NCI-H2196 treated with DMSO at 0.1 percent for 48 hours (cell line): Measurements from ENCODE around the gene STON2.
"Not testable (repeated sequence)": the region's sequence is repeated elsewhere in the genome, so short reads cannot be mapped to it uniquely, and the experiment has no call there.

Experiments
- DNase-seq: peaks from one replicate; lab custom pipeline; 2025; ENCODE audit not compliant: unreplicated experiment; lab: John Stamatoyannopoulos, UW

Gene STON2

DNA sequence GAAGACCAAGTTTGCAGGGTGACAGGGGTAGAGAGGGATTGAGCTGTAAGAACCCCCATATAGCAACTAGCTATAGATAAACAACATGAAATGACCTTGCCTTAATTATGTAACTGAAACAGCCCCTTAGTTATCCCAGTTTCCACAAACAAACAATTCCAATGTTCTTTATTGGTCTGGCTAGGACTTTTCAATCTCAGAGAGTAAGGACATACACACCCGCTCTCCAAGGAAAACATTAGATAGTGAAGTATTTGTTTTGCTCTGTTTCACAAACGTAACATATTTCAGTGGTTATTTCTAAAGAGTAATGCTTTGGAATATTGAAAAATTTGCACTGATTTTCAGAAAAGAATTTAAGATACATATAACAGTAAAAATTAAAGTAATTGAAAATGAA is 127.8 kb downstream of the STON2 start:
- DNase-seq: no peak

DNA sequence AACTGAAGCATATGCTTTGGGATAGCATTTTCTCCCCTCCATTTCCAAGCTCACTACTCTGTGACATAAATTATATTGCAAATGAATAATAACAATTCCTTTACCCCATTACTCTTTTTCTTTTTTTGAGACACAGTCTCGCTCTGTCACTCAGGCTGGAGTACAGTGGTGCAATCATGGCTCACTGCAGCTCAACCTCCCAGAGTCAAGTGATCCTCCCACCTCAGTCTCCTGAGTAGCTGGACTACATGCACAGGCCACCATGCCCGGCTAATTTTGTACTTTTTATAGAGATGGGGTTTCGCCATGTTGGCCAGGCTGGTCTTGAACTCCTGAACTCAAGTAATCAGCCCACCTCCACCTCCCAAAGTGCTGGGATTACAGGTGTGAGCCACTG is 130.1 kb downstream of the STON2 start:
- DNase-seq: no peak

DNA sequence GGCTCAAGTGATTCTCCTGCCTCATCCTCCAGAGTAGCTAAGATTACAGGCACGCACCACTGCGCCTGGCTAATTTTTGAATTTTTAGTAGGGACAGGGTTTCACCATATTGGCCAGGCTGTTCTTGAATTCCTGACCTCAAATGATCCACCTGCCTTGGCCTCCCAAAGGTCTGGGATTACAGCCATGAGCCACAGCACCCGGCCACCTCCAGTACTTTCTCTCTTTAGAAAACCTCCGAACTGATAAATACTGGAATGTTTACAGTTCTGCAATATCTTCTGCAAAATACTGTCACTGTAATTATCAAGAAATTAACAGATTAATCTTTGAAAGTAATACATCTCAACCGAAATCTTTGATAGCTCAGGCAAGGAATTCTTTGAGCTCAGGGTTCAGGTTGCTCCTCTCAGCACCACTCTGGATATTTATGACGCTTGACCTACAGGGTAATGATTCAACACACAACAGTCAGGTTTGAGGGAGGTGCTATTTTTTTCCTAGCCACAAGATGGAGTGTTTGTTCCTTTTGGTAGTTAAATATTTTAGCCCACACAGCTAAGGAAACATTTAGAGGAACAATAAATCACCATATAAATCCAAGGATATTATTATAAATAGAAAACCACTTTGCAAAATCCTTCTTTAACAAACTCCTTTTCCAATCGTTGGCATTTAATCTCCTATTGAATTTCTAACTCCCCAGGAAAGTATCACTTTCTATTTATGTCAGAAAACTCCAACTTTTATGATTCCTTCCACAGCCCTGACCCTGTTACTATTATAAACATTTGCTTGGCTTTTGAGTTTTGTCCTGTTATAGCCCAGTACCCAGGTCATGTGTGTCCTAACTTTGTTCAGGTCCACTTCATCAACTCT is 130.8 kb downstream of the STON2 start:
- peak; percentile 56 for DNase-seq

DNA sequence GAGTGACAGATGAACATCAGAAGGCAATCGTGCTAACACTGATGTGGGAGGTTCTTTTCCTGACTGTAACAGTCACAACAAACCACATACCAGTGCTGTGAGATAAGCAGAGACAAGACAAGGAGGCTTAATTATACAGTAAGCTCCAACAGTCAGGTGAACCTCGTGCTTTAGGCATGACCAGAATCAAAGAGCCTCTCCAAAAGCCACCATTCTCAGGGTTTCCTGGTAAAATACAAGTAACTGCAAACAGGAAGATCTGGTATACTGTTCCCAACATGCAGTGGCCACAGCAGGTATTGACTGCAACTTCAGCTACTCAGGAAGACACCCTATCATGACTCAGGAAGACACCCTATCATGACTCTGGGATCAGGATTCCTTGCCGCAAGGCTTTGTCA is 132.1 kb downstream of the STON2 start:
- DNase-seq: no peak

DNA sequence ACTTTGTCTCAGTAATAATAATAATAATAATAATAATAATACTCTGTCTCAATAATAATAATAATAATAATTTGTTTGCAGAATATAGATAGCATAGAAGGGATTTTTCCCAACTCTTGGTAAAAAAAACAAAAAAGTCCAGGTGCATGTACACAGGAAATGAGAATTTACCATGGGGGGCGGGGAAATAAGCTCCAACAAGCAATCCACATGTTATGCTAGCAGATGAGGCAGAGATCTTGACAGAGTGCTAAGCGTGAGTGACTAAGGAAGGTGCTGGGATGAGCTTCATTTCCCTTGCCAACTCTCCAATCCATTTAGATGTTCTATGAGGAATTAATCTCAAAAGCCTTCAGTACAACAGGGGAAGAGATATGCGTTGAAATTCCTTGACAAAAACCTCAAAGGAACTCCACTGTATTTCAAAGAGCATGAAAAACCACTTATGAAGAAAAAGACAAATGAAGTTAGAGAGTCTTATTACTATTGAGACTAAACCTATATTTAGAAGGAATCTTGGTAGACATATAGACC is 134.4 kb downstream of the STON2 start:
- no peak for DNase-seq

DNA sequence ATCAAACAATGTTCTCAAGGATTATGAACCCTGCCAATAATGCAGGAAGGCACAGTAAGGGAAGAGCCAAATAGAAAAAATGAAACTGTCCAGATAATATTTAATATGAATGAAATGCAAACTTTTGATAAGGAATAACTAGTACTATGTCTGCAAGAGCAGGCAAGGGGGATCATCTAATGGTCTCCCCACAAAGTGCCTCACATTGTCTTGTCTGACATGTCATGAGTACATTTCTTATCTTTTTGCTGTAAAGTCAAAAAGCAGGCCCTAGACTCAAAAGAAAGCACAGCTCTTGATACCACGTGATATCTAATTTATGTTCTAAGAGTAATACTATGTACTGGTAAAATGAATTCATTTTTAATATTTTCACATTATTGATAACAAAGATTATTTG is 135.5 kb downstream of the STON2 start:
- DNase-seq: no peak

DNA sequence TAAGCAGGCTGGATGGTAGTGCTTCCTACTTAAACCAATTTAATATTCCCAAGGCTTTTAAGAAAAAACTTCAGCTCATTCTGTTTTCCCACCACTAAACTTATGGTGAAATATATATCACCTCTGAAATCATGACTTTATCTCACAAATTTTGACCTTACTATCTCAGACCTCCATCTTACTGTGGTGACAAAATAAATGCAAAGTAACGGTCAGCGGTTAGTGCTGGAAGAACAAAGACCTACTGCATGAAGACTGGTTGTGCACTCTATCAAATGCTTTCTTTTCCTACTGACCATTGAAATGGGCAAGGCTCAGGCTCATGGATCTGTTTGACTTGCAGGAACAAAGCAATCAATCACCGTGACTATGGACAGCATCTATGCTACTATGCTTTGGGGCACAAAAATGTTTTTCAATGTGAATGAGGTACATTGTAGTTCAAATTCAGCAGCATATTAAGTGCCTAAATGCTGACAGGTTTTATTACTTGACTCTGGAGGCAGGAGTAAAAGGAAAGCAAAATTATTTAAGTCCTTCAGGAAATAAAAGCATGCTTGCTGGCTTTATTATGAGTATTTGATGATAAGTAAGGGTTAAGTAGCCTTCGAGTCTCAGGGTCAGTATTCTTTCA is 136.2 kb downstream of the STON2 start:
- no peak for DNase-seq

DNA sequence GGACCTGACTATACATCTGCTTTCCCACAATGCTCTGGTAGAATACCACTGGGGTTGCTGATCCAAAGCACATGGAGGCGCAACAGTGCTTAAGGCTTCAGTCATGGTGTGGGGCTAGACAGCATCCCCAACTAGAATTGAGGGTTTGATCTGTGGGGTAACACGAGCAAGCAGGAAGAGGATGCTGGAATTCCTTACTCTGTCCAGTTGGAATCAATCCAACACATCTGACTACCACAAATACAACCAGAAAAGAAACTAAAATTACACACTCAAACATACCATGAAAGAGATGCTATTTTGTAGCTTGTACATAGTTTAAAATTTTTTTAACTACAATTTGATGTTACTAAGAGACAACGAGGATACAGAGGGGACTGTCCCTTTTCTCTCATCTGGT is 138.9 kb downstream of the STON2 start:
- DNase-seq: no peak

DNA sequence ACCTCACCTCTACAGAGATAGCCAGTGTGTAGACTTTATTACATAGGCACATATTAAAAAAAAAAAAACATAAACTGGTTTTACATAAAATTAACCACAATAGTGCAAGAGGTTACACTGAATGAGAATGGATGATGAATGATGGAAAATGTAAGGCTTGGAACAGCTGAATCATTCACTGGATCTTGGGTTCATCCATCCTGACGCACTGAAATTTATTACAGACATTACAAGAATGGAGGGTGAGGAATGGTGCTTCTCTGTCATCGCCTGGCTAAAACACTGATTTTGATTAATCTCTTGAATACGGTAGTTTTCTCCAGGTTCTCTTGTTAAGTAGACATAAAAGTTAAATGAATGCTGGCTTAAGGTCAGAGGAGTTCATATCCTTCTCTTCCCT is 139.4 kb downstream of the STON2 start:
- no peak for DNase-seq

DNA sequence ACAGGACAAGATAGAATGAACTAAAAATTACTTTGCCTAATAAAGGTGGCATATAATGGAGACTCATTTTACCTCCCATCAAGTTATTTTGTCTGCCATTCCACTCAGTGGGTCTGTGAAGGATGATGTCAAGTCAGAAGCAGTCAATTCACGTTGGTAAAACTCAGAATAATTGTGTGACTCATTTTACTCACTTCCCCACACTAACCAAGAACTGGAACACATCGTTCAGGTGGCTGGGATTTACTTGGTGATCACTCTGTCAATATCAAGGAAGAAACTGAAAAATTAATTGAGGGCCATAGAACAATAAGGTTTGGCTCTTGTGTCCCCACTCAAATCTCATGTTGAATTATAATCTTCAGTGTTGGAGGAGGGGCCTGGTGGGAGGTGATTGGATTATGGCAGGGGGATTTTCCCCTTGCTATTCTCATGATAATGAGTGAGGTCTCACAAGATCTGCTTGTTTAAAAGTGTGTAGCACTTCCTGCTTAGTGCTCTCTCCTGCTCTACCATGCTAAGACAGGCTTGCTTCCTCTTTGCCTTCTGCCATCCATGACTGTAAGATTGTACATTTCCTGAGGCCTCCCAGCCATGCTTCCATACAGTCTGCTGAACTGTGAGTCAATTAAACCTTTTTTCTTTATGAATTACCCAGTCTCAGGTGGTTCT is 143.7 kb downstream of the STON2 start:
- DNase-seq: no peak

DNA sequence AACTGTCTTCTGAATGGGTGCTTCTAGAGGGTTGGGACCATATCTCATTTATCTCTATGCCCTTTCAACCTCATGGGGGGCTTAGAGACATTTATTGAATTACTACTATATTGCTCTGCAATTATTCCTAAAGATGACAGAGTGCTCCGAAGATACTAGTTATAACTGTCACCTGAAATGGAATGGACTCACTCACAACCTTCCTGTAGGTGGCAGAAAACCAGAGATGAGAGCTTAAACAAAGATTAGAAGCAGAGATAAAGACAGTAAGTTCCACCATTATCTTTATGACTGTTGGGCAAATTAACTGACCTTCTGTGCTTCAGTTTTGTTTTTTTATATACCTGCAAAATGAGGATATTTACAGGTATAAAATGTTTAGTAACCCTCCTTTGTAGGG is 147.8 kb downstream of the STON2 start:
- DNase-seq: no peak

DNA sequence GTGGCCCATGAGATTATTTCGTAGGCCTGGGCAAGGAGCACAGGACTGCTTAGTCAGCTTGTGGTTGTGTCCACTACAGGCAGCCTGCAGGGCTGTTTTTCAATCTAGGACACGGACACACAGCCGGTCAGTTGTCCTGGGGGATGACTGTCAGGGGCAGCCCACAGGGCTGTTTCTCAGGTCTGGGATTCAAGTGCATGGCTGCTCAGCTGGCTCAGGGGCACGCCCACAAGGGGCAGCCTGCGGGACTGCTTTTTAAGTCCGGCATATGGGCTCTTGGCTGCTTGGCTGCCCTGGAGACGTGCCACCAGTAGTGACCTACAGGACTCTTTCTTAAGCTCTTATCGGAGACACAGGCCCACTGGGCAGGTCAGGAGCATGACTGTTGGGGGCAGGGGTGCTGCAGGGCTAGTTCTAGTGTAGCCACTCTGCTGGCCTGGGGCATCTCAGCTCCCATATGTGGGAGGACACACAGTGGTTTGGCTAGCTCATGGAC is 152.8 kb downstream of the STON2 start:
- no peak for DNase-seq

DNA sequence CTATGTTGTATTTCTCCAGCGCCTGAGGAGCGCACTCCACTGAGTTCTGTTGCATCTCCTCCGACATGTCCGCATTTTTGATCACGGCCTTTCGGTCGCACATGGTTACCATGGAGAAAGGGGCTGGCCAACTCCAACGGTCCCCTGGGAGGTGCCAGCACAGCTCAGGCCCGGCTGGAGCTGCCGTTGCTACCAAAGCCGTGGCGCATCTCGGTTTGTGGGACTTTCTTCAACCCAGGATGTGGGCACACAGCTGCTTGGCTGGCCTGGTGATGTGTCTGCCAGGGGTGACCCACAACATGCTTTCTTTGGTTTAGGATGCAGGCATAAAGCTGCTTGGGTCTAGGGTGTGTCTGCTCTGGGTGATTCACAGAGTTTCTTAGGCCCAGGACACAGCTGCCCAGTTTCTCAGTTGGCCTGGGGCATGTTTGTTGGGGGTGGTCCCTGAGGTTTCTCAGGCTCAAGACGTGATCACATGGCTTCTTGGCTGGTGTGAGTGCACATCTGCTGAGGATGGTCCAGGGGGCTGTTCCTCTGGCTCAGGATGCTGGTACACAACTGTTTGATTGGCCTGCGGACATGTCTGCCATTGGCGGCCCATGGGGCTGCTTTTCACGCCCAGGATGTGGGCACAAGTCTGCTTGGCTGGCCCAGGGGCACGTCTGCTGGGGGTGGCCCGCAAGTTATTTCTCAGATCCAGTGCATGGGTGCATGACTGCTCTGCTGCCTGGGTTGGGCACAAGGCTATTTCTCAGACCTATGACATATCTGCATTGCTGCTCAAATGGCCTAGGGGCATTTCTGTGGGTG is 153.5 kb downstream of the STON2 start:
- DNase-seq: no peak

DNA sequence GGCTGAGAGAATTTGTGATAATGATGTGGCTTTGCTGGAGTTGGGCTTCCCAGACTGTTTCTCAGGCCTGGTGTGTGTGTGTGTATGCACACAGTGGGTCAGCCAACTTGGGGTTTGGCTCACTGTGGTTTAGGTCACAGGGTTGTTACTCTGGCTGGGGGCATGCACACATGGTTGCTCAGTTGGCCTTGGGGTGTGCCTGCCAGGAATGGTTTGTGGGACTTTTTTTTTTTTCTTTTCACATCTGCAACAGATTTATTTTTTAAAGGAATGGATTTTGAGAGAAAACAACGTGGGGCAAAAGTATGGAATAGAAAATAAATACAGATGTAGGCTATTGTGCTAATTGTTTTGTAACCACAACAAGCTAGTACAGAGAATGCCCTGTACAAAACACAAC is 154.4 kb downstream of the STON2 start:
- no peak for DNase-seq

DNA sequence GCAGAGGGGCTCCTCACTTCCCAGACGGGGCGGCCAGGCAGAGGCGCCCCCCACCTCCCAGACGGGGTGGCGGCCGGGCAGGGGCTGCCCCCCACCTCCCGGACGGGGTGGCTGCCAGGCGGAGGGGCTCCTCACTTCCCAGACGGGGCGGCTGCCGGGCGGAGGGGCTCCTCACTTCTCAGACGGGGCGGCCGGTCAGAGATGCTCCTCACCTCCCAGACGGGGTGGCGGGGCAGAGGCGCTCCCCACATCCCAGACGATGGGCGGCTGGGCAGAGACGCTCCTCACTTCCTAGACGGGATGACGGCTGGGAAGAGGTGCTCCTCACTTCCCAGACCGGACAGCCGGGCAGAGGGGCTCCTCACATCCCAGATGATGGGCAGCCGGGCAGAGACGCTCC is 155.7 kb downstream of the STON2 start:
- not testable (repeated sequence) for DNase-seq

DNA sequence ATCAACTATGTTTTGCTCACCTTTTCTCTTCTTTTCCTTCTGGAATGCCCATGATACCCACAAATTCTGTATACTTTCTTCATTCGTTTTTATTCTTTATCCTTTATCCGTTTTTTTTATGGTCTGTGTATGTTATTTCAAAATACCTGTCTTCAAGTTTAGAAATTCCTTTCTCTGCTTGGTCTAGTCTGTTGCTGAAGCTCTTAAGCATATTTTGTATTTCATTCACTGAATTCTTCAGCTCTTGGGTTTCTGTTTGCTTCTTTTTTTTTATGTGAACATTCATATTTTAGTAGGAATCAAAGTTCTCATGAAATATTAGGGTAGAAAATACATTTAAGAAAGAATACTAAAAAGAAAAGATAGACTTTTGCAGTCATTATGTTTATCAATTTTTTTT is 156.6 kb downstream of the STON2 start:
- DNase-seq: no peak

DNA sequence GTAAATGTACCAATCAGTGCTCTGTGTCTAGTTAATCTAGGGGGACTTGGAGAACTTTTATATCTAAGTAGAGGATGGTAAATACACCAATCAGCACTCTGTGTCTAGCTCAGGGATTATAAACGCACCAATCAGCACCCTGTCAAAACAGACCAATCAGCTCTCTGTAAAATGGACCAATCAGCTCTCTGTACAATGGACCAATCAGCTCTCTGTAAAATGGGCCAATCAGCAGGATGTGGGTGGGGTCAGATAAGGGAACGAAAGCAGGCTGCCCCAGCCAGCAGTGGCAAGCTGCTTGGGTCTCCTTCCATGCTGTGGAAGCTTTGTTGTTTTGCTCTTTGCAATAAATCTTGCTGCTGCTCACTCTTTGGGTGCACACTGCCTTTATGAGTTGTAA is 163.3 kb downstream of the STON2 start:
- DNase-seq: not testable (repeated sequence)

DNA sequence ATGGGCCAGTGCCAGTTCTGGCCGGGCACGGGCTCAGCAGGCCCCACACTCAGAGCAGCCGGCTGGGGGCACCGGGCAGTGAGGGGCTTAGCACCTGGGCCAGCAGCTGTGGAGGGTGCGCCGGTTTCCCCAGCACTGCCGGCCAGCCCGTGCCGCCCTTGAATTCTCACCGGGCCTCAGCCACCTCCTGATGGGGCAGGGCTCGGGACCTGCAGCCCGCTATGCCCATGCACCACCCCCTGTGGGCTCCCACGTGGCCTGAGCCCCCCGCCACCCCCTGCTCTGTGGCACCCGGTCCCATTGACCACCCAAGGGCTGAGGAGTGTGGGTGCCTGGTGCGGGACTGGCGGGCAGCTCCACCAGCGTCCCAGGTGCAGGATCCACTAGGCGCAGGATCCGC is 164.0 kb downstream of the STON2 start:
- DNase-seq: no peak

DNA sequence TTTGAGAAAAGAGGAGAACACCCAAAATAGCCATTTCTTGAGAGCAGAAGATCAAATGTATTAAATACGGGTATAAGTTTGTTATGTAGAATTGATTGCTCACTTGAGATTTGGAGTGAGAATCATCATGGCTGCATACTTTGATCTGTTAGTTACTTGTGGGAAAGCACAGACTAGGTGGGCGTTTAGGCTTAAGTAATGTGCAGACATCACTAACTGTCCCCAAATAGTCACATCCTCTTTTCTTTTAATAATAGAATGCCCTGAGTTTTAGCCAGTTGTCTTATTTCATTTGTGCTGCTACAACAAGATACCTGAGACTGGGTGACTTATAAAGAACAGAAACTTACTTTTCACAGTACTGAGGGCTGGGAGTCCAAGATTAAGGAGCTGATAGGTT is 165.0 kb downstream of the STON2 start:
- no peak for DNase-seq

DNA sequence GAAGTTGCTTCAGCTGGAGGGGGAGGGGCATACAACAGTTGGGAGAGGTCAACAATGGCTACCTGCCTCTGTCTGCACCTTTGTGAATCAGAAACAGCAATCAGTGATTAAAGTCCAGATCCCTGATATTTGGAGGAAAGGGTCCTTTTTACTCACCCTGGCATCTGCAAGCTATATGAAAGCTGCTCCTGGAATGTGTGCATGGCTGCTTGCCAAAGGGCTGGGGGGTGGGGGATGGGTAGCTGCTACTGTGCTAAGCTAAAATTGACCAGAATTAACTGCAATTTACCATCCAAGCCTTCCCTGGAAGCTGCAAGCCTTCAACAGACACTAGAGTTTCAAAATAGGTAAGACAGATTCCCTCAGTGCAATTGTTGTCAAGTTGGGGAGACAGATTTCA is 165.8 kb downstream of the STON2 start:
- no peak for DNase-seq

DNA sequence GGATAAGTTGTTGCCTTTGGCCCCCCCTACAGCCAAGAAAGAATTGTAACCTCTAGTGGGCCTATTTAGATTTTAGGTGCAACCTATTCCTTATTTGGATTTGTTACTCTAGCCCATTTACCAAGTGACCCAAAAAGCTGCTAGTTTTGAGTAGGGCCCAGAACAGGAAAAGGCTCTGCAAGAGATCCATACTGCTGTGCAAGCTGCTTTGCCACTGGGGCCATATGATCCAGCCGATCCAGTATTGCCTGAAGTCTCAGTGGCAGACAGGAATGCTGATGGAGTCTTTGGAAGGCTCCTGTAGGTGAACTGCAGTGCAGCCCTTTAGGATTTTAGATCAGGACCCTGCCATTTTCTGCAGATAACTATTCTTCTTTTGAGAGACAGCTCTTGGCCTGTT is 166.5 kb downstream of the STON2 start:
- DNase-seq: no peak
